HepG2 (cell line): Measurements from ENCODE around the gene SEC61G. TPM values are rescaled to one million over a fixed set of nuclear protein-coding genes. Genes with fewer than 3 reads are reported as not detected.

Experiments used
- ATF5 ChIP-seq: sonication (generic); formaldehyde crosslinking; IDR thresholded peaks from 2 replicates; pipeline ENCODE4 v1.4.0; 2020; ENCODE audit warnings: mild to moderate bottlenecking, low read depth, missing genetic modification reagents
- ATF6 ChIP-seq: sonication (generic); formaldehyde crosslinking; conservative IDR thresholded peaks from 2 replicates; pipeline ENCODE4 v1.4.0; 2020; ENCODE audit warnings: missing genetic modification reagents
- CBFB ChIP-seq: sonication (generic); formaldehyde crosslinking; IDR thresholded peaks from 2 replicates; pipeline ENCODE4 v1.4.0; 2020; ENCODE audit warnings: missing genetic modification reagents
- HDAC2 ChIP-seq: sonication (generic); formaldehyde crosslinking; IDR thresholded peaks from 2 replicates; pipeline ENCODE4 v1.4.0; 2020; ENCODE audit warnings: missing genetic modification reagents
- NFATC3 ChIP-seq: sonication (generic); formaldehyde crosslinking; IDR thresholded peaks from 2 replicates; pipeline ENCODE4 v1.5.1; 2020; ENCODE audit warnings: mild to moderate bottlenecking, missing genetic modification reagents
- SMYD3 ChIP-seq: sonication (generic); formaldehyde crosslinking; IDR thresholded peaks from 2 replicates; pipeline ENCODE4 v1.8.1; 2023; ENCODE audit warnings: mild to moderate bottlenecking, missing genetic modification reagents
- ZBTB39 ChIP-seq: sonication (generic); formaldehyde crosslinking; IDR thresholded peaks from 2 replicates; pipeline ENCODE4 v1.5.0; 2020; ENCODE audit warnings: missing genetic modification reagents
- ZNF281 ChIP-seq: sonication (generic); formaldehyde crosslinking; IDR thresholded peaks from 2 replicates; pipeline ENCODE4 v1.4.0; 2020; ENCODE audit warnings: missing genetic modification reagents, borderline replicate concordance
- ZNF878 ChIP-seq: sonication (generic); formaldehyde crosslinking; IDR thresholded peaks from 2 replicates; pipeline ENCODE4 v1.8.1; 2023; ENCODE audit warnings: mild to moderate bottlenecking, missing genetic modification reagents, moderate library complexity
- polyA plus RNA-seq, 8 experiments: library from polyadenylated mRNA; depleted of rRNA in 3 of 8; stranded (reverse) in 7 of 8; unstranded in 1 of 8; fragments of >200 nt; fragmentation: Illumina TruSeq in 4 of 8; extraction: Trizol in 4 of 8; gene quantifications; 2 replicates each; pipeline versions ENCODE4 v1.2.1 to v1.2.3, GENCODE V29; 2011 to 2016; ENCODE audit warnings: low read depth in 4 of 8, missing spikeins in 1 of 8, mixed read lengths in 1 of 8; ENCODE audit not compliant: insufficient read depth in 1 of 8
- total RNA-seq, 5 experiments: library from RNA; depleted of rRNA; stranded (reverse); fragments of >200 nt; fragmentation: Illumina TruSeq; extraction: Trizol; gene quantifications; 2 replicates each; pipeline ENCODE4 v1.2.3, GENCODE V29; 2016; ENCODE audit warnings: low read depth in 1 of 5

SEC61G gene
- total and polyA plus RNA-seq, 2 of the 13 experiments (the other 11 are each of a cell fraction or from before 2014, with no cell fraction given): 126 to 328 TPM

GRCh38 chr7:54704851-54705250 lies 54.2 kb downstream of the SEC61G start (continued):
- TF ChIP-seq ZNF878 (CRISPR knock-in tag) (no peak), NFATC3 (CRISPR knock-in tag) (no peak), ATF5 (CRISPR knock-in tag) (no peak), CBFB (CRISPR knock-in tag) (no peak), ZNF281 (no peak), ATF6 (CRISPR knock-in tag) (no peak), ZBTB39 (no peak), SMYD3 (no peak), HDAC2 (CRISPR knock-in tag) (no peak)
